Heart right ventricle (tissue), 16 donors: ENCODE data around the gene AMZ2. TPM values are rescaled to one million over a fixed set of nuclear protein-coding genes. Genes with fewer than 3 reads are reported as not detected.
"Not testable (repeated sequence)": the region's sequence is repeated elsewhere in the genome, so short reads cannot be mapped to it uniquely, and the experiment has no call there.

ENCODE experiments used
- ATAC-seq, 8 donors: fragments of 200-7000 bp; cut with Tn5 transposase; one replicate each; pipeline ENCODE4 v1.9.1; 2020; ENCODE audit warnings: mild to moderate bottlenecking in 8 of 8, moderate library complexity in 8 of 8, moderate number of reproducible peaks in 1 of 8
- DNase-seq, 2 donors: peaks; one replicate each; pipeline ENCODE4 v3.0.0-alpha.2; 2020
- H3K27ac ChIP-seq, 10 donors: fragments of 200-600 bp; sonication (generic) in 2 of 10; one replicate each; pipeline versions ENCODE4 v1.5.0 to v1.8.0; 2020 to 2022; ENCODE audit warnings: mild to moderate bottlenecking in 3 of 10
- H3K27me3 ChIP-seq, 7 donors: fragments of 200-600 bp; one replicate each; pipeline ENCODE4 v1.8.0; 2021 to 2022; ENCODE audit warnings: mild to moderate bottlenecking in 2 of 7
- H3K36me3 ChIP-seq, 9 donors: fragments of 200-600 bp; sonication (generic) in 1 of 9; one replicate each; pipeline versions ENCODE4 v1.5.0 to v1.8.0; 2020 to 2022; ENCODE audit warnings: mild to moderate bottlenecking in 2 of 9
- H3K4me1 ChIP-seq, 9 donors: fragments of 200-600 bp; sonication (generic) in 1 of 9; one replicate each; pipeline versions ENCODE4 v1.5.0 to v1.8.0; 2020 to 2022; ENCODE audit warnings: mild to moderate bottlenecking in 4 of 9
- H3K4me3 ChIP-seq, 10 donors: fragments of 200-600 bp; sonication (generic) in 2 of 10; one replicate each; pipeline versions ENCODE4 v1.5.0 to v1.8.0; 2020 to 2022; ENCODE audit warnings: mild to moderate bottlenecking in 7 of 10, moderate library complexity in 2 of 10
- H3K9me3 ChIP-seq, 11 donors: fragments of 200-600 bp in 10 of 11; sonication (generic) in 2 of 11; one replicate each; pipeline versions ENCODE4 v1.5.0 to v1.8.0; 2013 to 2022; ENCODE audit warnings: mild to moderate bottlenecking in 2 of 11, control low read depth in 1 of 11, moderate library complexity in 1 of 11
- WGBS, 2 donors: extraction: QIAGEN DNeasy Blood & Tissue Kit; methylation state at CpG; one replicate each; pipeline ENCODE4 v1.1.7; 2013; ENCODE audit warnings: inconsistent platforms in 1 of 2; 5-methylcytosine and 5-hydroxymethylcytosine counted together
- intact Hi-C, 10 donors: fragments of 100-400 bp; cut with DNase I; formaldehyde crosslinking; loops; one replicate each; pipeline versions ENCODE4 v1.11.1 to v1.14.2; 2022
- polyA plus RNA-seq, 2 donors: library from polyadenylated mRNA; stranded (reverse); fragments of 200-250 nt; gene quantifications; one replicate each; pipeline ENCODE4 v1.2.3, GENCODE V29; 2013
- total RNA-seq, 10 donors: library from RNA; stranded (reverse); fragmentation: NEBNext Ultra II Directional in 3 of 10; extraction: Animal tissue kit (Norgen Biotek cat#: 25700) in 3 of 10; gene quantifications; one replicate each; pipeline versions ENCODE4 v1.2.1 to v1.2.4, GENCODE V29; 2021 to 2023
- TF ChIP-seq, protein P1 (sequence below), 9 donors: fragments of 200-600 bp; sonication (generic) in 2 of 9; IDR thresholded peaks; one replicate each; pipeline versions ENCODE4 v1.5.0 to v1.8.0; 2021 to 2022; ENCODE audit warnings: antibody characterized with exemption in 9 of 9, mild to moderate bottlenecking in 5 of 9, moderate library complexity in 1 of 9
- donor health status: Arrhythmogenic right ventricular cardiomyopathy.
- donor health status: ischemic (EF 13 %, LVEDD 7.1; RV severe dilation, severe dysfunction).
- donor health status: healthy with polysubstance abuse.
- donor health status: DM: no; HTN: yes; CAD: no.
- donor health status: DM: no; HTN: no; CAD: no.
- donor health status: ischemic (EF 25% LVEDD 6.9; RV normal size, moderate dysfunction).
- donor health status: ischemic (EF 25% LVEDD 5.7; RV mildly dilated, moderate dysfunction).
- donor health status: healthy.
- donor health status: DM: yes; HTN: yes; CAD: no.
- donor health status: Ischemic cardiomyopathy.
- donor health status: ischemic (EF 35%, LVEDD 5.7; RV mildly dilated, moderate dysfunction).
- donor health status: nonischemic (EF 11% LVEDD 7.7; RV severe dilation, severe dysfunction).
- donor health status: DM: yes; HTN: yes; CAD: no.
- donor health status: PGD.
- donor health status: ischemic (EF 29% LVEDD 5.4; RV normal size, mild dysfunction).
- donor health status: nonischemic (EF 23%, LVEDD 6.1; RV moderate dilation, normal function).

Gene AMZ2
- total and polyA plus RNA-seq, 12 donors = 41.6 to 140 (median 106) TPM

DNA sequence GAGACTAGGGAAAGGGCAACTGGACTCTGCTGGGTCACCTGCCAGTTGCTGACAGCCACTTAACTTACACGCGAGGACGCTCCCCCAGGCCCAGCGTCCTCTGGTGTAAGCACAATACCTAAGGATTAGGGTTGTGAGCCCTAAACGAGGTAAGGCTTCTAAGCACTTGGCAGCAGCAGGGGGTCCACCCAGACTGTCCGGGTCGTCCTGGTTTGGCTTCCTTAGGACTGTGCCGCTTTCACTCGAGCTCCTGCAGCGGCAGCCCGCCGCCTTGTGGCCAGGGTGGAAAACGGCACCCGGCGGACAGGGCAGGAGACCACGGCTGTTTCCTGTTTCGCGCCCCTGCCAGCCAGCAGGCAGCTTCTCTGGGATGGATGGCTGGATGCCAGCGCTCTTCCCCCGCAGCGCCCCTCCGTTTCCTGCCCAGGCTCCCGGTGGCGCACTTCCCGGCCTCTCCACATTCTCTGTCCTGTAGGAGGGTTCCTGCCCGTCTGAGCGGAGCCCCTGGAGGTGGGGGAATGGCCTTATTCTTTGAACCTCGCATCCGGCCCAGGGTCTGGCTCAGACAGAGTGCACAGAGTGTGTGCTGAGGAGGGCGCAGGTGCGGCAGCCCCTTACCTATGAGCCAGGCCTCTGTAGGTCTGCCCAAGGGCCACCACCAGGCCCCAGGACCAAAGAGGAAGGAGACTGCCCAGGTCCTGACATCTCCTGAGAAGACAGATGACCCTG lies 47.0 kb upstream of the AMZ2 start:
- intact Hi-C loops = loop anchor here in 4 of 10 donors (1.0 to 10.0 kb wide), 4 partner anchors 28 to 264 kb away; no protein-coding TSS in a partner anchor
- Histone ChIP-seq H3K27me3 (peaks cover 24 to 62% (median 45%) of the 10 kb centered on the region in 7 donors), H3K36me3 (no peaks in the 10 kb centered on the region), H3K9me3 (no peaks in the 10 kb centered on the region), H3K4me1 (peaks cover 15 to 61% (median 56%) of the 10 kb centered on the region in 9 donors), H3K4me3 (peak overlapping the region in 9 of 10 donors; percentile 23 to 61 (median 41)), H3K27ac (peak overlapping the region in 1 of 10 donors; percentile 35)
- peak; percentile 51 to 85 (median 78) for ATAC-seq
- DNase-seq = peak; percentile 68 to 82
- WGBS, 2 donors = 3 to 5% methylated on average over 28 to 29 of the region's 31 CpGs
- TF ChIP-seq, protein P1, sequence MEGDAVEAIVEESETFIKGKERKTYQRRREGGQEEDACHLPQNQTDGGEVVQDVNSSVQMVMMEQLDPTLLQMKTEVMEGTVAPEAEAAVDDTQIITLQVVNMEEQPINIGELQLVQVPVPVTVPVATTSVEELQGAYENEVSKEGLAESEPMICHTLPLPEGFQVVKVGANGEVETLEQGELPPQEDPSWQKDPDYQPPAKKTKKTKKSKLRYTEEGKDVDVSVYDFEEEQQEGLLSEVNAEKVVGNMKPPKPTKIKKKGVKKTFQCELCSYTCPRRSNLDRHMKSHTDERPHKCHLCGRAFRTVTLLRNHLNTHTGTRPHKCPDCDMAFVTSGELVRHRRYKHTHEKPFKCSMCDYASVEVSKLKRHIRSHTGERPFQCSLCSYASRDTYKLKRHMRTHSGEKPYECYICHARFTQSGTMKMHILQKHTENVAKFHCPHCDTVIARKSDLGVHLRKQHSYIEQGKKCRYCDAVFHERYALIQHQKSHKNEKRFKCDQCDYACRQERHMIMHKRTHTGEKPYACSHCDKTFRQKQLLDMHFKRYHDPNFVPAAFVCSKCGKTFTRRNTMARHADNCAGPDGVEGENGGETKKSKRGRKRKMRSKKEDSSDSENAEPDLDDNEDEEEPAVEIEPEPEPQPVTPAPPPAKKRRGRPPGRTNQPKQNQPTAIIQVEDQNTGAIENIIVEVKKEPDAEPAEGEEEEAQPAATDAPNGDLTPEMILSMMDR (IDR thresholded peaks at IDR 0.05) = peak; percentile 76 to 95 (median 93)

DNA sequence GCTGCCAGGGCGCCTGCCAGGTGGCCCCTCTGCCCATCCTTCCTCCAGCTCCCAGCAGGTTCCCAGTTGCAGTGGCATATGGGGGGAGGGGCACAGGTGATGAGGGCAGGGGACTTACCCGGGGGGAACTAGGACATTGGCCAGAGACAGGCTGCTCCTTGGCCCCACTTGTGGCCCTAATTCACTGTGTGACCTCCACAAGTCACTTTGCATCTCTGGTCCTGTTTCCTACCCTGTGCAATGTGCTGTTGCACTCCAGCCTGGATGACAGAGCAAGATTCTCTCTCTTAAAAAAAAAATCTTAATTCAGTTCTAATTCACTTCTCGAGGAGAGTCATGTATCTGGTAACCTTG lies 46.4 kb upstream of the AMZ2 start:
- peaks cover 15 to 57% (median 50%) of the 10 kb centered on the region in 9 donors for H3K4me1 ChIP-seq
- H3K27me3 ChIP-seq = peaks cover 23 to 57% (median 40%) of the 10 kb centered on the region in 7 donors
- not testable (repeated sequence) for H3K4me3 ChIP-seq, H3K9me3 ChIP-seq, H3K36me3 ChIP-seq, DNase-seq, ATAC-seq, H3K27ac ChIP-seq
- 35 to 62% methylated on average over 3 of the region's 3 CpGs for WGBS, 2 donors
- intact Hi-C loops = loop anchor here in 3 of 10 donors (2.0 to 10.0 kb wide), 3 partner anchors 29 to 263 kb away; no protein-coding TSS in a partner anchor

DNA sequence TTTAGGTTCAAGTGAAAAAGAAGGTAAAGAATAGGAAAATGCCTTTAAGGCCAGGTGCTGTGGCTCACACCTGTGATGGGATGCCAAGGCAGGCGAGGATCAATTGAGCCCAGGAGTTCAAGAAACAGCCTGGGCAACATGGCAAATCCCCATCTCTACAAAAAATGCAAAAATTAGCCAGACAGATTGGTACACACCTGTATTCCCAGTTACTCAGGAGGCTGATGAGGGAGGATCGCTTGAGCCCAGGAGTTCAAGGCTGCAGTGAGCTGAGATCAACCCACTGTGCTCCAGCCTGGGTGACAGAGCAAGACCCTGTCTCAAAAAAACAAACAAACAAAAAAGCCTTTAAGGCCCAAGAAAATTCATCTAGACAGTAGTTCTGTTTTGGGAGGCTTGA lies 45.5 kb upstream of the AMZ2 start:
- not testable (repeated sequence) for H3K36me3 ChIP-seq, H3K4me3 ChIP-seq, H3K27ac ChIP-seq, DNase-seq, H3K9me3 ChIP-seq, ATAC-seq
- Histone ChIP-seq H3K27me3 (peaks cover 18 to 47% (median 30%) of the 10 kb centered on the region in 7 donors), H3K4me1 (peaks cover 10 to 57% (median 45%) of the 10 kb centered on the region in 9 donors)
- WGBS, 2 donors = 70 to 100% methylated on average over 2 of the region's 2 CpGs
- intact Hi-C loops = loop anchor here in 2 of 10 donors (10.0 kb wide), 2 partner anchors 148 to 262 kb away; no protein-coding TSS in a partner anchor

DNA sequence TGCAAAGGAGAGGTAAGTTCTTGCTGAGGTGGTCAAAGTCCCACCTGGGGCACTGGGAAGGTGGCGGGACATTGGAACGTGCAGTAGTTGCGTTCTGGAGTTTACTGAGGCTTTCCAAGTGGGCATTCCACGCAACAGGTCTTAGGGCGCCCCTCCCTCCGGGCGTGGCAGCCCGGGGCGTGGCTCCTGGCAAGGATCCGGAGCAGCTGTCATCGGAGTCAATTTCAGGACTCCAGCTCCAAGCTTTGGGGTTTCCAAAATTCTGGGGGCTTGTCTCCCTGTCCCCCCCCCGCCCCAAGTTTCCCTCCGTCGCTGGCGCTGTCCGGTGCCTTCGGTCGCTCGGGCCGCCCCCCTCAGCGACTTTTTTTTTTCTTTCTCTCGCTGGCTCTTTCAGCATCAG lies 43.1 kb upstream of the AMZ2 start:
- peaks cover 0 to 13% (median under 1%) of the 10 kb centered on the region in 9 donors for H3K36me3 ChIP-seq
- DNase-seq = peak in 1 of 2 donors; percentile 38
- intact Hi-C loops = loop anchor here in 4 of 10 donors (5.0 to 10.0 kb wide), 4 partner anchors 32 to 260 kb away; partner anchors contain the start of gene AMZ2 (in 4 of the 4)
- WGBS, 2 donors = 3 to 4% methylated on average over 22 of the region's 22 CpGs
- TF ChIP-seq, protein P1 (IDR thresholded peaks at IDR 0.05) = no peak
- peak in 1 of 8 donors; percentile 19 for ATAC-seq
- H3K4me3 ChIP-seq = peak overlapping the region; percentile 54 to 92 (median 82)
- no peaks in the 10 kb centered on the region for H3K9me3 ChIP-seq
- peaks cover 0 to 23% (median 6%) of the 10 kb centered on the region in 7 donors for H3K27me3 ChIP-seq
- peaks cover 0 to 41% (median 24%) of the 10 kb centered on the region in 9 donors for H3K4me1 ChIP-seq
- peak overlapping the region in 9 of 10 donors; percentile 85 to 93 (median 90) for H3K27ac ChIP-seq

DNA sequence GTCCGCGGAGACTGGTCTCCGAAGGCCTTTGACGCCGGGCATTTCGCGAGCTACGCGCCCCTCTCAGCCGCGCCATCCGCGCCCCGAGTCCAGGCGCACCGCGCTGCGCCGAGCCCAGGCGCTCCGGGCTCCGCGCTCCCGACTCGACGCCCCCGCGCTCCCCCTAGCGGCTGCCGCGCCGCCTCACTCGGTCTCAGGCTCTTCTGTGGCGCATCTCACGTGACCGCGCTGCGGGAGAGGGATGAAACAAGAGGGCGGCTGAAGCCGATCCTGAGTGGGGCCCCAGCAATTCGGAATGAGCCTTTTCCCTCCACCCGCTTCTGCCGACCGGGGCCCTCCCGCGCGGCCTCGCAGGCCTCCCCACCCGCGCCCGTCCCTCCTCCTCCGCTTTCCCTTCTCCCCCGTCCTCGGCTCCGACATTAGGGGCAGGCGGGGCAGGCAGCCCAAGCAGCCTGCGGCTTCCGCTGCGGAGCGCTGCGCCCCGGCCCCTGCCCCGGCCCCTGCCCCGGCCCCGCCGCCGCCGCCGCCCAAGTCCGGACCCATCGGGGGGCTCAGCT lies 42.5 kb upstream of the AMZ2 start:
- peaks cover 0 to 17% (median under 1%) of the 10 kb centered on the region in 7 donors for H3K27me3 ChIP-seq
- 0% methylated on average over 46 to 66 of the region's 71 CpGs for WGBS, 2 donors
- ATAC-seq (peak; percentile 91 to 95 (median 94)), DNase-seq (peak; percentile 90 to 95)
- H3K4me1 ChIP-seq = peaks cover 0 to 35% (median 18%) of the 10 kb centered on the region in 9 donors
- H3K36me3 ChIP-seq = peaks cover 0 to 19% (median 5%) of the 10 kb centered on the region in 9 donors
- no peaks in the 10 kb centered on the region for H3K9me3 ChIP-seq
- intact Hi-C loops = loop anchor here in 4 of 10 donors (5.0 to 10.0 kb wide), 4 partner anchors 33 to 259 kb away; partner anchors contain the start of gene AMZ2 (in 4 of the 4)
- H3K27ac ChIP-seq = peak overlapping the region; percentile 85 to 93 (median 90)
- TF ChIP-seq, protein P1 (IDR thresholded peaks at IDR 0.05) = peak; percentile 79 to 98 (median 96)
- H3K4me3 ChIP-seq = peak overlapping the region; percentile 54 to 92 (median 82)
